Loucy (cell line): ENCODE results near the gene RAB11FIP3.

ENCODE experiments used
- EZH2phosphoT487 ChIP-seq: fragments of 200-600 bp; IDR thresholded peaks from 2 replicates; pipeline ENCODE4 v1.6.1; 2018; ENCODE audit warnings: antibody characterized with exemption, mild to moderate bottlenecking, moderate library complexity, borderline replicate concordance
- TF ChIP-seq, protein P1 (sequence below): fragments of 200-600 bp; sonication (generic); conservative IDR thresholded peaks from 2 replicates; pipeline ENCODE4 v1.5.1; 2014; ENCODE audit warnings: mild to moderate bottlenecking, antibody characterized with exemption, low read length

DNA sequence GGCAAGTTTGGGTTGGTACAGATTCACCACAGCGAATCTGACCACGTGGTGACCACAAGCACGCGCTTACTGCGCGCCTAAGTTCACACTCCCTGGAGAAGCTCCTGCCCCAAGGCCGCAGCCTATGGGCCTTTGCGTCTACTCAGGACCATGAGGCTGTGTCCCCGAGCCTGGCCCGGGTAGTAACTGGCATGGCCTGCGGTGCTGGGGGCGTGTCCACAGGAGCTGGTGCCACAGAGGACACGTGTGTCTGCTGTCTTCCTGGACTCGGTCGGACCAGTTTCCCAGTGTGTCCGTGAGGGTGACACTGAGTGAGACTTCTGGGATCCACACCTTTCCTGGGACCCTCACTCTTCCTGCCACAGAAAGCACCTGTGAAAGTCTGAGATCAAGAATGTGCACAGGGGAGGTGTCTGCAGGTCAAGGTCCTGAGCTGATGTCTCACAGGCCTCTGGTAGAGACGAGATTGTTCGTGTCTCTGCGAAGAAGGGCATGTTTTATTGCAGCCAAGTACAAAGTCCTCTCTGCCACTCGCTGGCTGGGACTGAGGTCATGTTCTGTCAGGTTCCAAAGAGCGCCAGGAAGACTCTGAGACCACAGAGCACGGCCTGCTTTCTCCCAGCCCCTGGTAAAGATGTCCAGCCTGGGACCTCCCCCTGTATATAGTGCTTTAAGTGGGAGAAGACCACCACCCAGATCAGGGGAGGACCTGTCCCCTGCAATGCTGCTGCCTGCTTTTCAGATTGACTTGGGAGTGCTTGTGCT lies 76.9 kb downstream of the RAB11FIP3 start:
- TF ChIP-seq, protein P1, sequence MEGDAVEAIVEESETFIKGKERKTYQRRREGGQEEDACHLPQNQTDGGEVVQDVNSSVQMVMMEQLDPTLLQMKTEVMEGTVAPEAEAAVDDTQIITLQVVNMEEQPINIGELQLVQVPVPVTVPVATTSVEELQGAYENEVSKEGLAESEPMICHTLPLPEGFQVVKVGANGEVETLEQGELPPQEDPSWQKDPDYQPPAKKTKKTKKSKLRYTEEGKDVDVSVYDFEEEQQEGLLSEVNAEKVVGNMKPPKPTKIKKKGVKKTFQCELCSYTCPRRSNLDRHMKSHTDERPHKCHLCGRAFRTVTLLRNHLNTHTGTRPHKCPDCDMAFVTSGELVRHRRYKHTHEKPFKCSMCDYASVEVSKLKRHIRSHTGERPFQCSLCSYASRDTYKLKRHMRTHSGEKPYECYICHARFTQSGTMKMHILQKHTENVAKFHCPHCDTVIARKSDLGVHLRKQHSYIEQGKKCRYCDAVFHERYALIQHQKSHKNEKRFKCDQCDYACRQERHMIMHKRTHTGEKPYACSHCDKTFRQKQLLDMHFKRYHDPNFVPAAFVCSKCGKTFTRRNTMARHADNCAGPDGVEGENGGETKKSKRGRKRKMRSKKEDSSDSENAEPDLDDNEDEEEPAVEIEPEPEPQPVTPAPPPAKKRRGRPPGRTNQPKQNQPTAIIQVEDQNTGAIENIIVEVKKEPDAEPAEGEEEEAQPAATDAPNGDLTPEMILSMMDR, result no peak
- TF ChIP-seq EZH2phosphoT487, result no peak
